Measurements from ENCODE around the gene PLXNC1.

PLXNC1 gene

GRCh38 chr12:94147991-94148738 is at the start of gene PLXNC1:
Gene PLXNC1 (plus strand): TSS chr12:94148577. CDS start chr12:94148972, 395 bp downstream.
- FAIRE-seq = no peak
- no peak for DNase-seq (ENCODE audit: insufficient read length, low spot score)

DNA sequence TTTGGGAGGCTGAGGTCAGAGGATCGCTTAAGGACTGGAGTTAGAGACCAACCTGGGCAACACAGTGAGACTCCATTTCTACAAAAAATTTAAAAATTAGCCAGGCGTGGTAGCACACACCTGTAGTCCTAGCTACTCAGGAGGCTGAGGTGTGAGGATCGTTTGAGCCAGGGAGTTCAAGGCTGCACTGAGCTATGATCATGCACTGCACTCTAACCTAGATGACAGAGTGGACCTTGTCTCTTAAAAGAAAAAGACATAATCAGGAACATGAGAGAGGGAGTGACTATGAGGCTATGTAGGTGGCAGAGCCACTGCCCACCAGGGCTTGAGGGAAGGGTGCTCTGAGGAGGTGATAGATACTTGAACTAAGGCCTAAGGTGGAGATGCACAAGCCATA is 49.2 kb upstream of the PLXNC1 start:
- FAIRE-seq = no peak
- no peak for DNase-seq (ENCODE audit: insufficient read length, low spot score)

DNA sequence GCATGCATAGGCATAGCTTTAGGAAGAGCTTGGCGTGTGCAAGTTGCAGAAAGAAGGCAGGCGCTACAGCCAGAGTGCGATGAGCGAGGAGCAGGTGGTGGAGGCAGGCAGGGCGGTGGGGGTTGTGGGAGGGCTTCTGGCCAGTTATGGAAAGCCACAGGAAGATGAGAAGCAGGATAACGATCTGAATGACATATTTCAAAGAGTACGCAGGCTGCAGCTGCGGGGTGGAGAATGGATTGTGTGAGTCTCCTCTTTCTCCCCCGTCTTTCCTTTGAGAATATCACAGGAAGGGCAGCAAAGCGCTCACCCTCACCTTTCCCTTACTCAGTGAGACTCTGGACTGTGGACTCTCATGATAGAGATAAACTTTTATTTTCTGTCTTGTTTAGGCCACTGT is 48.7 kb upstream of the PLXNC1 start:
- DNase-seq (ENCODE audit: insufficient read length, low spot score) = peak; percentile 53

GRCh38 chr12:94100211-94100627 is 48.2 kb upstream of the PLXNC1 start:
- FAIRE-seq (no peak), DNase-seq (ENCODE audit: insufficient read length, low spot score) (peak; percentile 29)

More for the DNA sequence above, 48.7 kb upstream of the PLXNC1 start:
- no peak for FAIRE-seq

GRCh38 chr12:94100990-94101737 is 47.2 kb upstream of the PLXNC1 start:
- FAIRE-seq (no peak), DNase-seq (ENCODE audit: insufficient read length, low spot score) (peak; percentile 61)

DNA sequence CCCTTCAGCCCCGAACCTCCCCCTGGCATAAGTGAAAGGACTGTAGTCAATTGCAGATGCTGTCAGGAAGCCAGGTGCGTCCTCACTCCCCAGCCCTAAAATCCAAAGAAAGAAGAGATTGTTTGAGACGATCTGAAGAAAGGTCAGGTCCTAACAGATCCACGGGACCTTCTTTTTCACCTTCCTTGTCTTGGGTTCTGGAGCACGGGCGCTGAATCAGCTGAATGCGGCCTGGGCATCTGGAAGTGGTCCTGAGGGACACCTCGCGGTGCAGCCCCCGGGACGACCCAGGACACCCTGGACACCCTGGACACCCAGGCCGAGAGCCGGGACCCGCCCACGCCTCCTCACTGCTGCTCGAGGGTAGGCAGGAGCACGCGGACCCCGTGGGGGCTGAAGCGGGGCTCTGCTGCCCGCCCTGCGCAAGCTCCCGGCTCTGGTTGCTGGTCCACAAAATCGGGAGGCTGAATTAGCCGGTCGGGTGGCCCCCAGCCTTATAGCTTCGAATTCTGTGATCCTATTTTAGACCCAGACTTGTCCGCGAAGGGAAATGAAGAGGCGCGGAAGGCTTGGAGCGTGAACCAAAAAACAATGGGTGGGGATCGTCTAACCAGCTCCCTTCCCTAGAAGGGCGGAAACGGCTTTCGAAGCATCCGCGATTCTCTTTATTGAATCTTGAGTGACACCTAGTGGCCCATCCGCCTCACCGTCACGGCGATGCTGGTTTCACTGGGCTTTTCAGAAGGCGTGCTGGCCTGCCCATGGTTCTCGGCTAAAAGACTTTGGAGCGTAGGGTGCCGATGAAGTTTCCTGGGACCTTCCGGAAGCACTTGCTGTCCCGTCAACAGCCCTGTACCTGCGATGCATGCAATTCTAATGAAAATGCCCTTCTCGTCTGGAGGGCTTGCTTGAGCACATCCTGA is 46.4 kb upstream of the PLXNC1 start:
- FAIRE-seq (no peak), DNase-seq (ENCODE audit: insufficient read length, low spot score) (peak; percentile 71)

DNA sequence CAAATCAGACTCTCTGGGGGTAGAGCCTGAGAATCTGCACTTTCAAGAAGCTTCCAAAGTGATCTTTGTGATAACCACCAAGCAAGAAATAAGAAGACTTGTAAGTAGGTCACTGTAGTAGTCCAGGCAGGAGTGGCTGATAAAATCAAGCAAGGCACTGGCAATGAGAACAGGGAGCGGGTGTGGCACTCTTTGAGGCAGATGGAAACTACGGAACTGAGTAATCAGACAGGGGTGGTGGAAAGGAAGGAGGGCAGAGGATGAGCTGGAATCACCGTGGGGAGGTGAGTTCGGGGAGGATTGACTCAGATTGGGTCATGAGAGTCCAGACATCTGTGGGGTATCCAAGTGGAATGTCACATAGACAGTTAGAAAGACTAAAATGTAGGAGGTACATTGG is 44.4 kb upstream of the PLXNC1 start:
- DNase-seq (ENCODE audit: insufficient read length, low spot score) = no peak
- FAIRE-seq = no peak

DNA sequence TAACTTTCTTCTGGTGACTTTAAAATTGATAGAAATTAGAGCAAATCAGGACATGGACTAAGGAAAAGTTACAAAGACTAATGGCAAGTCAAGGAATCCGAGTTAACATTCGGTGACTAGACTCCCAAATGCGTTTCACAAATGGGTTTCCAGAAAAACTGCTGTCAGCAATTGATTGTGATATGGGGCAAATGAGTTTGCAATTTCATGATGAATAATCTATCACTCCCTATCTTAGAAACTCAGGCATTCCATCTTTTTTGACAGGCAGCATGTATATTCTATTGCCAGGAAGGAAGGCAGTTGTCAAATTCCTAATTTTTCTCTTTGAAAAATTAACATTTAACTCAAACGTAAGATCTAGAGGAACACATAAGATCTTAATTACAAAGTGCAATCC is 40.5 kb upstream of the PLXNC1 start:
- DNase-seq (ENCODE audit: insufficient read length, low spot score) (no peak), FAIRE-seq (no peak)

DNA sequence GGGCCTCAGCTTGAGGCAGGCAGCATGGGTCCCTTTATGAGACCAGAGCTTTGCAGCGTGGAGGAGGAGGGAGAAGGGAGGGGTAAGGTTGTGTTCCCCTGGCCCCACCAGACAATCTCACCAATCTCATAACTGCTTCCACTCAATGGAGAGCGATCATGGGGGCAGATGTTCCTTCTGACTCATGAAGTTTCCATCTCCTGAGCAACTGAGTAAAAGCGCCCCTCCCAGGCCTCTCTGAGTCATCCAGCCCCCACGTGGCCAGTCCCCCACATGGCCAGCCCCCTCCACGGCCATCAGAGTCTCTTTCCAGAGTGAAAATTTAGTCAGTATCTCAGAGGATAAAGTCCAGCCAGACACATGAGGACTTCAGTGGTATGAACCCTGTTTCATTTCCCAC is 39.2 kb upstream of the PLXNC1 start:
- peak; percentile 19 for DNase-seq (ENCODE audit: insufficient read length, low spot score)
- no peak for FAIRE-seq

GRCh38 chr12:94110258-94110657 is 38.1 kb upstream of the PLXNC1 start:
- FAIRE-seq (no peak), DNase-seq (ENCODE audit: insufficient read length, low spot score) (no peak)

GRCh38 chr12:94111302-94111701 is 37.1 kb upstream of the PLXNC1 start:
- DNase-seq (ENCODE audit: insufficient read length, low spot score) = no peak
- no peak for FAIRE-seq

DNA sequence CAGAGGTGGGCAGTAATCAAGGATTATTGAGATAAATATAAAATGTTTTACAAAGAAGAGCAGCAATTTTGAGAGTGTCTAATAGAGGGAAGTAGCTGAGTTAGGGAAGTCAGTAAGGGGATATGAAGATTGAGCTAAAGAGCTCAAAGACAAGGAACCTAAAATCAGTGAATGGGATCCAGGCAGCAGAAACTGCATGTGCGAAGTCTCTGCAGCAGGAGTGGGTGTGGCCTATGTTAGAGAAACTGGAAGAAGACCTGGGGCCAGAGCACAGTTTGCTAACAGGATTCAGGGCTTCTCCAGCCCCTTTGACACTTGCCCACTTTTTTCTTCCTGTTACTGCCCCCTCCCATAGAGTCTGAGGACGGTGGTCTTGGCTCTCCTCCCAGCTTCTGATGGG is 36.3 kb upstream of the PLXNC1 start:
- FAIRE-seq (no peak), DNase-seq (ENCODE audit: insufficient read length, low spot score) (no peak)

DNA sequence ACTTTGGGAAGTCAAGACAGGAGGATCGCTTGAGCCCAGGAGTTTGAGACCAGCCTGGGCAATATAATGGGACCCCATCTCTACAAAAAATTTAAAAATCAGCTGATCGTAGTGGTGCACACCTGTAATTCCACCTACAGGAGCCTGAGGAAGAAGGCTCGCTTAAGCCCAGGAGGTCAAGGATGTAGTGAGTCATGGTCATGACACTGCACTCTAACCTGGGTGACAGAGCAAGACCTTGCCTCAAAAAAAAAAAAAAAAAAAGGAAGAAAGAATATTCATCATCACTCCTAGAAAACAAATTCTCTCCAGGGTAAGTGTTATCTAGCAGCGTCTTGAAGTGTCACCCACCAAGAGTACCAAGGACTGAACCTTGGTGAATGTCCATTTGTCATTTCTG is 34.2 kb upstream of the PLXNC1 start:
- DNase-seq (ENCODE audit: insufficient read length, low spot score) (no peak), FAIRE-seq (no peak)

- FAIRE-seq (no peak), DNase-seq (ENCODE audit: insufficient read length, low spot score) (no peak)
These were observed 32.2 kb upstream of the PLXNC1 start for GRCh38 chr12:94116191-94116590.

DNA sequence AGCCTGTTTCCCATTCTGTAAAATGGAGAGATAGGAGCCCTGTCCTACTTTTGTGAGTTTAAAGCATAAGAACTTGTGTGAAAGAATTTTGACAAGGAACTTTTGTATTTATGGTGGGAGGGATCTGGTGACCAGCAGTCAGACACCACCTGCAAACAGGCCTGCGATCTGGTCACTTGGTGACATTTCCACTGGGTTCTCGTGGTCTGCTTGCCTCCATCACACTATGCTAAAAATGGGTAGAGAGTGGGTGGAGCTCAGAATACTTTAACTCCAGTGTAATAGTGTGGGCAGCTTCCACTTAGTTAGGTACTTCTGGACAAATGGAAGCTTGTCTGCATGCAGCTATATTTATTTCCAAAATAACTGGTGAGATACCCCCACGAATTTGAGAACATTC is 26.5 kb upstream of the PLXNC1 start:
- FAIRE-seq = no peak
- DNase-seq (ENCODE audit: insufficient read length, low spot score) = no peak

DNA sequence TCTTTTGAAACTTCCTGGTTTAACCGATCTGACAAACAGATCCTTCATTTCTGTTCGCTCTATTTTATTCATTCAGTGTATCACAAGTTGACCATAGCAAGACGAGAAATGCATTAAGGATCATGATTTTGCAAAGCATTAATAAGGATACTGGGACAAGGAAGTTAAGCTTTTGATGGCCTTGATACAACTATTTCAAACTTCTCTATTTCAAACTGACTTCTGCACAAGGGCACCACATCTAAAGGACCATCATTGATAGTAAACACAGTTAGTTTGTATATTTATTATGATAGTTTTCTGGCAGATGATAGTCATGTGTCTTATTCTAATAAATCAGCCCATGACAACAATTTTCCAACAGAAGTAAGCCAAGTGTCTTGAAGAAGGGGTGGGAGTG is 25.8 kb upstream of the PLXNC1 start:
- FAIRE-seq = no peak
- DNase-seq (ENCODE audit: insufficient read length, low spot score) = no peak

DNA sequence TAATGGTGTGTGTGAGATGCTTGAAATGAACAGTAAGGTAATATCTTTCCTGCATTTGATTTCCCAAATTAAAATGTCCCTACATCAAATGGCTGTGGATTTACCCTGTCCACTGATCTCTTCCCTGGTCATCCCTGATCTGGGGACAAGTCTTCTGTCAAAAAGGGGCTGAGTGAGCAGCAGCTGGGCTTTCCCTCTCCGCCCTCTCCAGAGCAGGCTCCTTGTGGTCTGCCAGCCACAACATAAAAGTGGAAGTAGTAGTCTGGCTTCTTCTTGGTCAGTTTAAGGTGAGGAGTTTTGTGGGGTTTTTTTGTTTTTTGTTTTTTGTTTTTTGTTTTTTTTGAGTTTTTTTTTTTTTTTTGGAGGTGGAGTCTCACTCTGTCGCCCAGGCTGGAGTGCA is 25.2 kb upstream of the PLXNC1 start:
- no peak for DNase-seq (ENCODE audit: insufficient read length, low spot score)
- no peak for FAIRE-seq

- DNase-seq (ENCODE audit: insufficient read length, low spot score) (no peak), FAIRE-seq (no peak)
These were observed 22.3 kb upstream of the PLXNC1 start for GRCh38 chr12:94126067-94126466.

- DNase-seq (ENCODE audit: insufficient read length, low spot score) (no peak), FAIRE-seq (no peak)
These were observed 20.9 kb upstream of the PLXNC1 start for GRCh38 chr12:94127239-94128131.

DNA sequence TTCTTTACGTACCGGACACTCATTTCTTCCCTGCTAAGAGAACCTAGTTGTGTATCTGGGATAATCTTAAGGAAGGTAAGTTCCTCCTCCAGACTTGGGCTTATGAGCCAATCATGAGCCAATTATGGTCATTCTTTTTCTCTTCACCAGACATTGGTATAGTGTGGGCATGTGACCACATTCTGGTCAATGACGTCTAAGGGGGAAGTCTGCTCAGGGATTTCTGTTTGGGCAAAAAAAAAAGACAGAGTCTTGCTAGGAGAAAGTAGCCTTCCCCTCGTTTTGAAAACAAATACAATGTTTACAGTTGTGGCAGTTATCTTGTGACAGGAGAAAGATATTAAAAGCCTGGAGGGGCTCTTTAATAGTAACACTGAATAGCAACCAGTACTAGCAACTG is 20.1 kb upstream of the PLXNC1 start:
- no peak for FAIRE-seq

More for the DNA sequence above, 20.1 kb upstream of the PLXNC1 start:
- DNase-seq (ENCODE audit: insufficient read length, low spot score) = no peak
